Measurements from ENCODE around the gene CARD11. TPM values are rescaled to one million over a fixed set of nuclear protein-coding genes. Genes with fewer than 3 reads are reported as not detected.

CARD11 gene
- total and polyA plus RNA-seq, 11 donors = 0.15 to 3.2 (median 0.33) TPM; not detected in 2

- ATAC-seq = no peak
- H3K36me3 ChIP-seq = no peaks in the 10 kb centered on the region
- peaks cover 0 to 34% (median 0%) of the 10 kb centered on the region in 9 donors for H3K27me3 ChIP-seq
- no peak overlapping the region for H3K4me3 ChIP-seq
- 82 to 87% (median 84%) methylated on average over 20 to 26 of the region's 26 CpGs for WGBS, 4 donors
- H3K27ac ChIP-seq = no peak overlapping the region
- no peaks in the 10 kb centered on the region for H3K9me3 ChIP-seq
- DNase-seq = no peak
- H3K4me1 ChIP-seq = no peaks in the 10 kb centered on the region
- TF ChIP-seq CTCF (IDR thresholded peaks at IDR 0.05) = no peak
- TF ChIP-seq POLR2A (IDR thresholded peaks at IDR 0.05) = no peak
- intact Hi-C loops (cut with DNase I) = no loop called here
Measured at GRCh38 chr7:2913760-2914387, 129.8 kb downstream of the CARD11 start.

GRCh38 chr7:2912684-2913439, 130.8 kb downstream of the CARD11 start:
- H3K27me3 ChIP-seq = peaks cover 0 to 34% (median 0%) of the 10 kb centered on the region in 9 donors
- H3K4me1 ChIP-seq = no peaks in the 10 kb centered on the region
- 83 to 89% (median 86%) methylated on average over 16 of the region's 16 CpGs for WGBS, 4 donors
- DNase-seq (no peak), ATAC-seq (no peak)
- no peak overlapping the region for H3K4me3 ChIP-seq
- no peak for TF ChIP-seq CTCF (IDR thresholded peaks at IDR 0.05)
- no peak for TF ChIP-seq POLR2A (IDR thresholded peaks at IDR 0.05)
- intact Hi-C loops (cut with DNase I) = no loop called here
- no peaks in the 10 kb centered on the region for H3K36me3 ChIP-seq
- H3K9me3 ChIP-seq = no peaks in the 10 kb centered on the region
- H3K27ac ChIP-seq = no peak overlapping the region

GRCh38 chr7:2911466-2911865, 132.2 kb downstream of the CARD11 start:
- Histone ChIP-seq H3K4me3 (no peak overlapping the region), H3K27me3 (peaks cover 0 to 34% (median 0%) of the 10 kb centered on the region in 9 donors), H3K9me3 (no peaks in the 10 kb centered on the region), H3K36me3 (no peaks in the 10 kb centered on the region), H3K4me1 (no peaks in the 10 kb centered on the region), H3K27ac (no peak overlapping the region)
- intact Hi-C loops (cut with DNase I) = no loop called here
- WGBS, 4 donors = 39 to 52% (median 46%) methylated on average over 13 of the region's 13 CpGs
- no peak for ATAC-seq
- TF ChIP-seq CTCF (IDR thresholded peaks at IDR 0.05) (no peak), POLR2A (IDR thresholded peaks at IDR 0.05) (no peak)
- DNase-seq = no peak

GRCh38 chr7:2909471-2910039, 134.1 kb downstream of the CARD11 start:
- intact Hi-C loops (cut with DNase I) = no loop called here
- TF ChIP-seq CTCF (IDR thresholded peaks at IDR 0.05) (no peak), POLR2A (IDR thresholded peaks at IDR 0.05) (no peak)
- DNase-seq (no peak), ATAC-seq (no peak)
- 77 to 92% (median 89%) methylated on average over 16 to 18 of the region's 18 CpGs for WGBS, 4 donors
- Histone ChIP-seq H3K9me3 (peaks cover 0 to 6% (median 0%) of the 10 kb centered on the region in 12 donors), H3K27ac (no peak overlapping the region), H3K27me3 (peaks cover 0 to 16% (median 0%) of the 10 kb centered on the region in 9 donors), H3K36me3 (no peaks in the 10 kb centered on the region), H3K4me1 (no peaks in the 10 kb centered on the region), H3K4me3 (no peak overlapping the region)

All from heart left ventricle (tissue), 16 donors.